ENCODE results near the gene NRCAM.
"Not testable (repeated sequence)": the region's sequence is repeated elsewhere in the genome, so short reads cannot be mapped to it uniquely, and the experiment has no call there.

Gene NRCAM

GRCh38 chr7:108270385-108271015 lies 185.7 kb downstream of the NRCAM start:
- DNase-seq = no peak

GRCh38 chr7:108268200-108268820 lies 187.9 kb downstream of the NRCAM start:
- DNase-seq = no peak

- no peak for DNase-seq
Measured at GRCh38 chr7:108267615-108268014, 188.6 kb downstream of the NRCAM start.

GRCh38 chr7:108266491-108266890 lies 189.7 kb downstream of the NRCAM start:
- no peak for DNase-seq

GRCh38 chr7:108266035-108266434 lies 190.2 kb downstream of the NRCAM start:
- no peak for DNase-seq

- no peak for DNase-seq
Measured at GRCh38 chr7:108265007-108265406, 191.2 kb downstream of the NRCAM start.

GRCh38 chr7:108263425-108263824 lies 192.8 kb downstream of the NRCAM start:
- DNase-seq = peak; percentile 73

GRCh38 chr7:108261560-108262255 lies 194.5 kb downstream of the NRCAM start:
- no peak for DNase-seq

GRCh38 chr7:108259447-108259846 lies 196.8 kb downstream of the NRCAM start:
- not testable (repeated sequence) for DNase-seq

GRCh38 chr7:108257954-108258353 lies 198.3 kb downstream of the NRCAM start:
- DNase-seq = no peak

- no peak for DNase-seq
Measured at GRCh38 chr7:108254259-108254658, 202.0 kb downstream of the NRCAM start.

- DNase-seq = peak; percentile 89
Measured at GRCh38 chr7:108253275-108254044, 202.8 kb downstream of the NRCAM start.

GRCh38 chr7:108252177-108252576 lies 204.1 kb downstream of the NRCAM start:
- DNase-seq = no peak

GRCh38 chr7:108251700-108252099 lies 204.5 kb downstream of the NRCAM start:
- no peak for DNase-seq

GRCh38 chr7:108249453-108249852 lies 206.8 kb downstream of the NRCAM start:
- DNase-seq = no peak

- no peak for DNase-seq
Measured at GRCh38 chr7:108248821-108249220, 207.4 kb downstream of the NRCAM start.

GRCh38 chr7:108248418-108248817 lies 207.8 kb downstream of the NRCAM start:
- no peak for DNase-seq

- DNase-seq = no peak
Measured at GRCh38 chr7:108247614-108248013, 208.6 kb downstream of the NRCAM start.

- DNase-seq = no peak
Measured at GRCh38 chr7:108246227-108246837, 209.9 kb downstream of the NRCAM start.

GRCh38 chr7:108245523-108246226 lies 210.6 kb downstream of the NRCAM start:
- DNase-seq = no peak

GRCh38 chr7:108244110-108244509 lies 212.1 kb downstream of the NRCAM start:
- DNase-seq = no peak

GRCh38 chr7:108239501-108240225 lies 216.6 kb downstream of the NRCAM start:
- no peak for DNase-seq

All from NCI-H2171 (cell line).